Measurements from ENCODE around the gene CBFA2T2.
A peak's percentile ranks its signal among the peaks of the same experiment; 100 is the strongest.
"Not testable (repeated sequence)": the region's sequence is repeated elsewhere in the genome, so short reads cannot be mapped to it uniquely, and the experiment has no call there.

CBFA2T2 gene

DNA sequence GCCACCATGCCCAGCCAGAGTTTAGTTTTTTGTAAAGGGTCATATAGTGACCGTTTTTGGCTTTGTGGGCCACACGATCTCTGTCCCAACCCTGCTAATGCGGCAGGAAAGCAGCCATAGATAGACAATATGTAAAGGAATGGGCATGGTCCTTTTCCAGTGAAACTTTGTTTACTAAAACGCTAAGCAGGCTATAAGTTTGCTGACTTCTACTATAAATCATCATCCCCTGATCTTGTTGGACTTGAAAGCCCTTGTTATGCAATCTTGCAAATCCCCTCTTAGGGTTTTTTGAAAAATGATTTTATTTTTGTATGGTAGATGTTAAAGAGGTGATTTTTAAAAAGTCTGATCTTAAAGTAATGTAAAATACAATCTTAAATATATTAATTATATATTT, 63.6 kb downstream of the CBFA2T2 start:
- DNase-seq, result no peak

DNA sequence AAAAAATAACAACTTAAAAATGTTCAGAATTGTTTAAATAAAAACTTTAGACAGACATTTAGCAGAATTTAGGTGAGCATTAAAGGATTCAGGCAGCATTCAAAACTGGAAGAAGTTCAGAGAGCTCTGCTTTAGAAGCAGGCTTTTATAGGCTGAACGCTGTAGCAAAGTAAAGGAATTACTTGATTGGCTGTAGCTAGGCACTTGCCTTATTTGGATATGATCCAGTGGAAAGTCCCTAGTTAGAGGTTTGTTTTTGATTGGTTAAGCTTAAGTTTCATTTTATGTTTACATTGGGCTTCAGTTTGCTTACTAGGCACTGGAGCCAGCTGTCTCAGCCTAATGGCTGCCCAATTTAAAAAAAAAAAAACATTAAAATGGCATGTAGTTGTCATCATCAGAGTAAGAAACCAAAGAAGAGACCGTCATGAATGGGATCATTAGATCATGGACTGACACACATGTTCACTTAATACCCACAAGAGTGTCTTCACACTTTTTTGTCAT, 65.1 kb downstream of the CBFA2T2 start:
- DNase-seq, result peak; percentile 91

DNA sequence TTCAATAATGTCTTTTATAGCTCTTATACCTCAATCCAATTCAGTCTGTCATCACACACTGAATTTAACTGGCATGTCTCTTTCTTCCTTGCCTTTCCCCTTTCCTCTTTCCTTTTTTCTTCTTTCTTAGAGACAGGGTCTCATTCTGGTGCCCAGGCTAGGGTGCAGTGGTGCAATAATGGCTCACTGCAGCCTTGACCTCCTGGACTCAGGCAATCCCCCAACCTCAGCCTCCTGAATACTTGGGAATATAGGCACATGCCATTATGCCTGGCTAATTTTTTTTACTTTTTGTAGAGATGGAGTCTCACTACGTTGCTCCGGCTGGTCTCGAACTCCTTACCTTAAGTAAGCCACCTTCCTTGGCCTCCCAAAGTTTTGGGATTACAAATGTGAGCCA, 65.9 kb downstream of the CBFA2T2 start:
- no peak for DNase-seq

- DNase-seq, result no peak
These were observed 66.3 kb downstream of the CBFA2T2 start for GRCh38 chr20:33556246-33556645.

DNA sequence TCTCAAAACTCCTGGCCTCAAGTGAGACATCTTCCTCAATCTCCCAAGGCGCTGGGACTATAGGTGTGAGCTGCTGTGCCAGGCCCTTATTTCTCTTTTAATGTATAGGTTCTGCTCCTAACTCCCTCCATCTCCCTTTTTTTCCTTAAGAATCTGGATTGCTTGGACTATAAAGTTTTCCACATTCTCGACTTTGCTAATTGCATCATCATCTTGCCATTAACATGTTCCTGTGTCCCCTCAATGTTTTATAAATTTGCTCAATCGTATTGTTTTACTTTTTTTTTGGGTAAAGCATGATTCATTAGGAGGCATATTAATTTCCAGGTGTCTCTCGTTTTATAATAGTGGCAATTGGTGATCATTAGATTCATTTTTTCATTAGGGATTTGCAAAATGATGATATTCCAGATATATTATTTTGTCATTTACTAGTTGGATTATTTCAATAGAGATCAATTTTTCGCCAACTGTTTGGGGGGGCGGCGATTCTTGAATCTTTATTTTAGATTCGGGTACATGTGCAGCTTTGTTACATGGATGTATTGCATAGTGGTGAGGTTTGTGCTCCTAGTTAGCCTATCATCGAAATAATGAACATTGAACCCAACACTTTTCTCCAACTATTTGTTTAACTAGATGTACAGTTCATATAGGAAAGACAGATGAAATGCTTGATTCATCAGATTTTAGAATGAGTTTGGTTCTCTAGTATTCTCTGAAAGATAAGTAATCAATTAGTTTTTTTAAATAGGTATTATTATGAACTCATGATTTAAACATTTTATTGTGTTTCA, 68.7 kb downstream of the CBFA2T2 start:
- no peak for DNase-seq

GRCh38 chr20:33559212-33559611, 69.3 kb downstream of the CBFA2T2 start:
- DNase-seq, result no peak

GRCh38 chr20:33560026-33560425, 70.1 kb downstream of the CBFA2T2 start:
- DNase-seq, result no peak

DNA sequence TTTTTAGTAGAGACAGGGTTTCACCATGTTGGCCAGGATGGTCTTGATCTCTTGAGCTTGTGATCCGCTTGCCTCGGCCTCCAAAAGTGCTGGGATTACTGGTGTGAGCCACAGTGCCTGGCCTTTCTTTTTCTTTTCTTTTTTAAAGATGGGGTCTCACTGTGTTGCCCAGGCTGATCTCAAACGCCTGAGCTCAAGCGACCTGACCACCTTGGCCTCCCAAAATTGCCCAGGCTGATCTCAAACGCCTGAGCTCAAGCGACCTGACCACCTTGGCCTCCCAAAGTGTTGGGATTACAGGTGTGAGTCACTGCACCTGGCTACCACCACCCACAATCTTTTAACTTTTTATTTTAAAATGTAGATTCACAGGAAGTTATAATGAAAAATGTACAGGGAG, 71.2 kb downstream of the CBFA2T2 start:
- not testable (repeated sequence) for DNase-seq

- DNase-seq, result no peak
These were observed 72.1 kb downstream of the CBFA2T2 start for GRCh38 chr20:33561692-33562601.

DNA sequence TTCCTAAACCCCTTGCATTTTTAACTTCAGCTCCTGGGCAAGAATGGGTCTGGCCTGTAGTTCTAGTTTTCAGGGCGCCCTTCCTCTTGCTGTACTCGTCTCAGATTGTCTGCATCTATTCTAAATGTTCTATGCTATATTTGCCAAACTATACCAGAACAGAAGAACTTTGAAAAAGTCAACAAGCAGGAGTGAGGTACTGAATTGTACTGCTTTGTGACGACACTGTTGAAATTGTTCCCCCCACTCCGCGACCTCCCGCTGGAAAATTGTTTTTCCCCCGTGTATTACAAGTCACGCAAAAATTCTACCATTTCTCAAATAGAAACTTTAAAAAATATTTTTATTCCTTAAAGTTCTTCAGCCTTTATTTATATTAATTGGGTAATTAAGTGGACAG, 73.9 kb downstream of the CBFA2T2 start:
- DNase-seq, result no peak

- DNase-seq, result no peak
These were observed 77.1 kb downstream of the CBFA2T2 start for GRCh38 chr20:33566781-33567603.

DNA sequence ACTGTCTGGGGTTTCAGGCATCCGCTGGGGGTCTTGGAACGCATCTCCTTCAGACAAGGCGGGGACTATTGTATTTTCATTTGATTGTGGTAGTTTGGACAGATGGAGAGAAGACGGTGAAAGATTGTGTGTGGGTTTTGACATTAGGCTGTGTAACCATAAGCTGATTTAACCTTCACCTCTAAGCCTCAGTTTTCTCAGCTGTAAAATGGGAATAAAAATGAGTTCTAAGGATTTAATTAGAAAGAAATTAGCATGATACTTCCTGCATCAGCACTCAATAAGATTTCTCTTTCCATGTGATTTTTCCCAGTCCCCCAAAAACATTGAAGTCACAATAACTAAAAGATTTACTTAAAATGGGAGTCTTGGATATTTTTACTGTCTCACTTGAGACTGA, 78.1 kb downstream of the CBFA2T2 start:
- DNase-seq, result no peak

DNA sequence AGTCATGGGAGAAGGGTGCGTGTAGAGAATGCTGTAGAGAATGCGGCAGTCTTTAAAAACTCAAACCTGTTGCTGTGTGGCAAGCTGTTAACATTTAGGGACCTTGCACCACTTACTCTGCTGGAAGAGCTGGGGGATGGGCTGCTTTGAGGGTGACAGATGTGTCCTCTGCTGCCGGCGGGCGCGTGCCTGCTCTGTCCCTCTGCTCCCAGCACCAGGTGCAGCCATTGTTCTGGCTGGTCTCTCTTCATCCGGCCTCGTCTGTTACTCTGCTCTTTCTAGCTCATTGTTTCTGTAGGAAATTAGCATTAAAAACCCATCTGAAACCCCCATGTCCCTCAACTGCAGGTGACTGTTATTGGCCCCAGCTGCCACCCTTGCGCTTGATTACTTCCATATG, 78.5 kb downstream of the CBFA2T2 start:
- no peak for DNase-seq

GRCh38 chr20:33568868-33569801, 79.2 kb downstream of the CBFA2T2 start:
- no peak for DNase-seq

- DNase-seq, result no peak
These were observed 80.0 kb downstream of the CBFA2T2 start for GRCh38 chr20:33569802-33570391.

DNA sequence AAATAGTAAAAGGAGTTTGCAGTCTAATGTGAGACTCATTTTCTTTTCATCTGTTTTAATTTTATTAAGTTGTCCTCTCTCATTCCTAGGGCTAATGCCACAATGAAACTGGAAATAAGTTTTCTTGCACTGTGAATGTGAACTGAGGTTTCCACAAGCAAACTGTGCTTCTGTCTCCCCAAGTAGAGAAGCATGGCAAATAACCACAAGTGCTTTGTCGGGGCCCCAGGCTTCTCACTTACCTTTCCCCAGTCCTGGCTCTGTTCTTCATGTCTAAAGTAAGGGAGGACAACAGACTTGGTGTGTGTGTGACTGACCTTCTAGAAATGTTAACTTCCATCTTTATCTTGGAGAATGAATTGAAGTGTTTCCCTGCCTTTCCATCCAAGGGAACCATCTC, 80.8 kb downstream of the CBFA2T2 start:
- DNase-seq, result no peak

GRCh38 chr20:33573268-33573667, 83.4 kb downstream of the CBFA2T2 start:
- not testable (repeated sequence) for DNase-seq

DNA sequence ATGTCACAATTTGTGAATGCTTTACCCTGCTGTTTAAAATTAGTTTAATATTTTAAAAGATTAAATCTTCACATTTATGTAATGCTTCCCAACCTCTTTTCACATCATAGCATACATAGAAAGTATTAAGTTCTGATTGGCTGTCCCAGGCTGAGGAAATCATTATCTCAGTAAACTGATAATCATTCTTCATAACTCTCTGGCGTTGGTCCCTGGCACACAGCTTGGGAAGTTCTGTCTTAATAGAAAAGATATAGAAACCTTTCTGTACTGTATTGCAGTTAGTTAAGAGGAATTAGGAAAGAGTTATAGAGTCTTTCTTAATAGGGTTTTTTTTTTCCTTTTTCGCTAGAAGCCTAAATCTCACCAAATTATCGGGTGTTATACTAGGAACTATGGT, 85.4 kb downstream of the CBFA2T2 start:
- DNase-seq, result no peak

DNA sequence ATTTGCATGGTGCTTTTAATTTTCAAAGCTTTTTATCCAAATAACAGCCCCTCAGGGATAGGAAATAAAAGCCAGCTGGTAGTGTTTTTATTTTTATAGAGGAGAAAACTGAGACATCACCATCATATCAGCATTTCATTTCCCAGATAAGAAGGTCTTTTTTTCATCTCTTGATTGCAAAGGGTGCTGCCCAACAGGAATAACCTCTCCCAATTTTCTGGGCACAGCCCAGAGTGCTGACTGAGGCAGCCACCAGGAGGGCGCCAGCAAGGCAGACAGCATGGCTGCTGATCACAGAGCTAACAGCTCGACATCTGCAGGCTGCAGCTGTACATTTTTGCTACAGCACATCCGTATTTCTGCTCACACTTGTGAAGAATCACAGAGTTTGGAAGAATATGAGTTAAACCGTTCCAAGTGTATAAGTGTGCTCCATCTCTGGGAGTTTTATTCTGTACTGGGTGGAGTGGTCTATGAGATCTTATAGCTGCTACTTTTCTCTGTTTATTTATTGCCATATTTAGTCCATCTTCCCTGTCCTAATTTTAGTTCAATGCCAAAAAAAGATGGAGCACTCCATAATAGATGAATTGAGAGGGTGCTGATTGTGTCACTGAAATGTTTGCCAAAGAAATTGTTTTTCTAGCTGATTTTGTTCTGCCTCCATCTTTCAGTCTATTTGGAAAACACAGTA, 86.7 kb downstream of the CBFA2T2 start:
- DNase-seq, result no peak

DNA sequence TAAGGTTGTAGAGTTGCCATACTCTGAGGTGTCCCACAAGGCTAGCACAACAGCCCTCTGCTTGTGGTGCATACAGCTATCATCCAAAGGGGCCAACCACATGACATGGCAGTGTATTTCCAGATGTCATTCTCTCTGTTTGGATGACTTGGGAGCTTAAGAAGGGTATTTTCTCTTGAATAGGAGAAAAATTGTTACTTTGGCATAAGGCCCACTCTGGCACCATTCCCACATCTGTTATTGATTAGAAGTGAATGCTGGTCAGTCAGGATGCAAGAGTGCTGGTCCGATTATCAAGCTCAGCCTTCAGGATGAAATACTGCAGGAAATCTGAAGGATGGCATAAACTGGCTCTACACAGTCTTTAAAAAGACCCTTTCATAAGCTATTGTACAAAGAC, 88.6 kb downstream of the CBFA2T2 start:
- no peak for DNase-seq

- DNase-seq, result no peak
These were observed 93.2 kb downstream of the CBFA2T2 start for GRCh38 chr20:33583143-33583542.

Data from activated CD4-positive, alpha-beta T cell treated with anti-CD3 and anti-CD28 coated beads, Interleukin-2, amount 50 U/mL, for 16 hours (primary cell).